OCI-LY7 (cell line): ENCODE results near the gene SETD6. TPM values are rescaled to one million over a fixed set of nuclear protein-coding genes. Genes with fewer than 3 reads are reported as not detected.

Experiments
- BruUV-seq: library from RNA; stranded (reverse); fragments of 400-500 nt; replicated peaks from 2 replicates; lab custom pipeline; 2021; lab: Mats Ljungman, UMichigan
- CTCF ChIA-PET: fragments of 300-600 bp; sonication (Branson Sonifier 250); formaldehyde crosslinking; loops from one replicate; lab custom pipeline; 2022; ENCODE audit warnings: antibody characterized with exemption; ENCODE audit not compliant: unreplicated experiment; lab: Charles Lee
- POLR2A ChIA-PET: fragments of 300-600 bp; sonication (Branson Sonifier 250); formaldehyde crosslinking; loops from one replicate; lab custom pipeline; 2022; ENCODE audit warnings: antibody characterized with exemption; lab: Charles Lee
- DNase-seq: peaks from one replicate; pipeline ENCODE4 v3.0.0-alpha.2; 2015; ENCODE audit warnings: low spot score
- H2AFZ ChIP-seq: fragments of 200-600 bp; sonication (generic), shearing (Covaris generic); 2 replicates; pipeline ENCODE4 v1.6.1; 2014; ENCODE audit warnings: mild to moderate bottlenecking, antibody characterized with exemption, low read length, moderate library complexity
- H3K27ac ChIP-seq: fragments of 200-600 bp; sonication (generic); 2 replicates; pipeline ENCODE4 v1.5.1; 2014; ENCODE audit warnings: mixed run types, low read depth, mild to moderate bottlenecking, moderate library complexity, low read length, inconsistent platforms; ENCODE audit not compliant: poor library complexity, severe bottlenecking
- H3K36me3 ChIP-seq: fragments of 200-600 bp; sonication (generic); 2 replicates; pipeline ENCODE4 v1.6.1; 2014; ENCODE audit warnings: mild to moderate bottlenecking, antibody characterized with exemption, low read length, moderate library complexity, mixed read lengths; ENCODE audit not compliant: insufficient read depth
- H3K4me1 ChIP-seq: fragments of 200-600 bp; sonication (generic); 2 replicates; pipeline ENCODE4 v1.5.1; 2014; ENCODE audit warnings: mild to moderate bottlenecking, low read length; ENCODE audit not compliant: insufficient read depth, poor library complexity, severe bottlenecking
- H3K4me2 ChIP-seq: fragments of 200-600 bp; sonication (generic); 2 replicates; pipeline ENCODE4 v1.6.1; 2014; ENCODE audit warnings: mild to moderate bottlenecking, low read length
- H3K4me3 ChIP-seq: fragments of 200-600 bp; sonication (generic); 2 replicates; pipeline ENCODE4 v1.5.1; 2014; ENCODE audit warnings: mild to moderate bottlenecking, low read depth, low read length; ENCODE audit not compliant: poor library complexity, severe bottlenecking
- H3K79me2 ChIP-seq: fragments of 200-600 bp; sonication (generic); 2 replicates; pipeline ENCODE4 v1.6.1; 2016; ENCODE audit warnings: low read depth, mild to moderate bottlenecking, low read length, moderate library complexity, mixed read lengths; ENCODE audit not compliant: insufficient read depth
- H3K9me2 ChIP-seq: fragments of 200-600 bp; sonication (generic); 2 replicates; pipeline ENCODE4 v1.6.1; 2016; ENCODE audit warnings: mild to moderate bottlenecking, low read length, mixed read lengths; ENCODE audit not compliant: insufficient read depth
- H3K9me3 ChIP-seq: fragments of 200-600 bp; sonication (generic); 2 replicates; pipeline ENCODE4 v1.6.1; 2014; ENCODE audit warnings: mild to moderate bottlenecking, mixed run types, low read length, mixed read lengths
- H4K20me1 ChIP-seq: fragments of 200-600 bp; sonication (generic); 2 replicates; pipeline ENCODE4 v1.6.1; 2014; ENCODE audit warnings: mild to moderate bottlenecking, antibody characterized with exemption, low read length, moderate library complexity, mixed read lengths; ENCODE audit not compliant: insufficient read depth
- EZH2phosphoT487 ChIP-seq: fragments of 200-600 bp; sonication (generic); IDR thresholded peaks from 2 replicates; pipeline ENCODE4 v1.6.1; 2018; ENCODE audit warnings: low read depth, borderline replicate concordance, mild to moderate bottlenecking, mixed run types, antibody characterized with exemption, low read length, moderate library complexity, mixed read lengths
- intact Hi-C: fragments of 100-400 bp; cut with micrococcal nuclease; formaldehyde crosslinking; loops from one replicate; pipeline ENCODE4 v1.10.0; 2022; ENCODE audit not compliant: unreplicated experiment
- total RNA-seq, 2 experiments: library from RNA; depleted of rRNA in 1 of 2; stranded (reverse); fragments of >200 nt in 1 of 2; shearing (Covaris generic) in 1 of 2; gene quantifications; 2 replicates each; pipeline ENCODE4 v1.2.3, GENCODE V29; 2014 to 2022
- TF ChIP-seq, protein P1 (sequence below): fragments of 200-600 bp; sonication (generic); conservative IDR thresholded peaks from 2 replicates; pipeline ENCODE4 v1.5.1; 2014; ENCODE audit warnings: mild to moderate bottlenecking, antibody characterized with exemption, low read length, moderate library complexity, mixed read lengths

The SETD6 gene
- total RNA-seq, 2 experiments from 2014 or later: 19.6 to 33.1 TPM

DNA sequence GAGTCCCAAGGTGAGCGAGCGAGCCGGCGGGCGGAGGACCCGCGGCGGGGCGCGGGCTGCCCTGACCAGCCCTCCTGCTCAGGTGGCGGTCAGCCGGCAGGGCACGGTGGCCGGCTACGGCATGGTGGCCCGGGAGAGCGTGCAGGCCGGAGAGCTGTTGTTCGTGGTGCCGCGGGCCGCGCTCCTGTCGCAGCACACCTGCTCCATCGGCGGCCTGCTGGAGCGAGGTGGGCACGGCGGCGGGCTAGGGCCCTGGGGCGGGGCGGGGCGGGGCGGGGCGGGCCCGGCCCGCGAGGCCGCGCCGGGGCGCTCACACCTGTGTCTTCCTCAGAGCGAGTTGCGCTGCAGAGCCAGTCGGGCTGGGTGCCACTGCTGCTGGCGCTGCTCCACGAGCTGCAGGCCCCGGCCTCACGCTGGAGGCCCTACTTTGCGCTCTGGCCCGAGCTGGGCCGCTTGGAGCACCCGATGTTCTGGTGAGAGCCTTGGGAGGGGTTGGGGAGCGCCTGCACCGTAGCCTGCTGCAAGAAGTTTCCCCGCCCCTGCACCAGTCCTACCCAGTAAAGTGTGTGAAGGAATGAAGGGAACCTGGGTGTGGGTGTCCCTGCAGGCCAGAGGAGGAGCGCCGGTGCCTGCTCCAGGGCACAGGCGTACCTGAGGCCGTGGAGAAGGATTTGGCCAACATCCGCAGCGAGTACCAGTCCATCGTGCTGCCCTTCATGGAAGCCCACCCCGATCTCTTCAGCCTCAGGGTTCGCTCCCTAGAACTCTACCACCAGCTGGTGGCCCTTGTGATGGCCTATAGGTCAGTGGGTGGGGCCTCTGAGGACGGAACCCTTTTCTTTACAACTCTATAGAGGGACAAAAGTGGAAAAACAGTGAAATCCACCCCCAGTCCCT is 802 bp downstream of the SETD6 start:
- BruUV-seq: no TSS peak
- peak overlapping the region; percentile 76 for H3K4me3 ChIP-seq
- H3K4me1 ChIP-seq: peaks cover 15% of the 10 kb centered on the region
- ChIA-PET CTCF (interaction anchor here (1.3 kb wide), 1 partner anchor 180 kb away, joined by 3 read pairs; no protein-coding TSS in a partner anchor), POLR2A (interaction anchor here (0.6 to 1.8 kb wide), 3 partner anchors 29 to 217 kb away, joined by 3 to 4 read pairs (median 3); no protein-coding TSS in a partner anchor)
- no peaks in the 10 kb centered on the region for H3K9me3 ChIP-seq
- H3K9me2 ChIP-seq: no peaks in the 10 kb centered on the region
- peak; percentile 75 for DNase-seq
- H3K36me3 ChIP-seq: peaks cover 69% of the 10 kb centered on the region
- no peak for TF ChIP-seq EZH2phosphoT487
- TF ChIP-seq, protein P1, sequence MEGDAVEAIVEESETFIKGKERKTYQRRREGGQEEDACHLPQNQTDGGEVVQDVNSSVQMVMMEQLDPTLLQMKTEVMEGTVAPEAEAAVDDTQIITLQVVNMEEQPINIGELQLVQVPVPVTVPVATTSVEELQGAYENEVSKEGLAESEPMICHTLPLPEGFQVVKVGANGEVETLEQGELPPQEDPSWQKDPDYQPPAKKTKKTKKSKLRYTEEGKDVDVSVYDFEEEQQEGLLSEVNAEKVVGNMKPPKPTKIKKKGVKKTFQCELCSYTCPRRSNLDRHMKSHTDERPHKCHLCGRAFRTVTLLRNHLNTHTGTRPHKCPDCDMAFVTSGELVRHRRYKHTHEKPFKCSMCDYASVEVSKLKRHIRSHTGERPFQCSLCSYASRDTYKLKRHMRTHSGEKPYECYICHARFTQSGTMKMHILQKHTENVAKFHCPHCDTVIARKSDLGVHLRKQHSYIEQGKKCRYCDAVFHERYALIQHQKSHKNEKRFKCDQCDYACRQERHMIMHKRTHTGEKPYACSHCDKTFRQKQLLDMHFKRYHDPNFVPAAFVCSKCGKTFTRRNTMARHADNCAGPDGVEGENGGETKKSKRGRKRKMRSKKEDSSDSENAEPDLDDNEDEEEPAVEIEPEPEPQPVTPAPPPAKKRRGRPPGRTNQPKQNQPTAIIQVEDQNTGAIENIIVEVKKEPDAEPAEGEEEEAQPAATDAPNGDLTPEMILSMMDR: no peak
- H3K27ac ChIP-seq: peak overlapping the region; percentile 35
- H2AFZ ChIP-seq: no peak overlapping the region; the same call in 1 of the 2 replicates
- peak overlapping the region; percentile 69 for H3K4me2 ChIP-seq
- peaks cover 6% of the 10 kb centered on the region; the same call in 1 of the 2 replicates for H4K20me1 ChIP-seq
- no peaks in the 10 kb centered on the region for H3K79me2 ChIP-seq
- intact Hi-C loops: no loop called here

DNA sequence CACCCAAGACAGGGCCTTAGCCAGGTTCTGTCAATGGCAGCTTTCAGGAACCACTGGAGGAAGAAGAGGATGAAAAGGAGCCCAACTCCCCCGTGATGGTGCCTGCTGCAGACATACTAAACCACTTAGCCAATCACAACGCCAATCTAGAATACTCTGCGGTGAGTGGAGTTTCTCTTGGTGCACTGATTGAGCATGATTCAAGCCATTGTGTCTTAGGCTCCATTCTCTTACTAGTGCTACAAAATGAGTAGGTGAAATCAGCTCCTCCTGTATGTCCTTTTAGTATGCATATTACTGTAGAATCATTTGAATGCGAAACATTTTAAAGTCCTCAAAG is 1.4 kb downstream of the SETD6 start:
- CTCF ChIA-PET: interaction anchor here (1.3 kb wide), 1 partner anchor 180 kb away, joined by 3 read pairs; no protein-coding TSS in a partner anchor
- Histone ChIP-seq H3K4me2 (peak overlapping the region; percentile 52), H4K20me1 (peaks cover 6% of the 10 kb centered on the region; the same call in 1 of the 2 replicates), H3K4me3 (peak overlapping the region; percentile 51), H3K79me2 (no peaks in the 10 kb centered on the region), H3K27ac (no peak overlapping the region), H2AFZ (no peak overlapping the region), H3K36me3 (peaks cover 75% of the 10 kb centered on the region), H3K9me2 (no peaks in the 10 kb centered on the region), H3K4me1 (peaks cover 15% of the 10 kb centered on the region), H3K9me3 (no peaks in the 10 kb centered on the region)
- BruUV-seq: no TSS peak
- intact Hi-C loops: no loop called here
- POLR2A ChIA-PET: interaction anchor here (1.4 to 1.8 kb wide), 2 partner anchors 35 to 218 kb away, joined by 3 to 4 read pairs; no protein-coding TSS in a partner anchor
- no peak for TF ChIP-seq EZH2phosphoT487
- TF ChIP-seq, protein P1: no peak
- no peak for DNase-seq
